Mesothelial cell of epicardium (in vitro differentiated cells): Measurements from ENCODE around the gene FAM184A. TPM values are rescaled to one million over a fixed set of nuclear protein-coding genes. Genes with fewer than 3 reads are reported as not detected.

ENCODE experiments used
- DNase-seq, 2 experiments: peaks; one replicate each; pipeline ENCODE4 v3.0.0; 2021; ENCODE audit warnings: low spot score in 2 of 2; ENCODE audit not compliant: unreplicated experiment in 2 of 2
- H3K27ac Mint-ChIP-seq: 2 replicates; pipeline ENCODE4 v1.8.0; 2021; ENCODE audit warnings: mixed read lengths
- H3K27me3 Mint-ChIP-seq: 2 replicates; pipeline ENCODE4 v1.8.0; 2021; ENCODE audit warnings: low read depth, mixed read lengths
- H3K36me3 Mint-ChIP-seq: 2 replicates; pipeline ENCODE4 v1.8.0; 2021; ENCODE audit warnings: mixed read lengths
- H3K4me1 Mint-ChIP-seq: 2 replicates; pipeline ENCODE4 v1.8.0; 2021; ENCODE audit warnings: mixed read lengths
- H3K4me3 Mint-ChIP-seq: 2 replicates; pipeline ENCODE4 v1.8.0; 2021; ENCODE audit warnings: mild to moderate bottlenecking, moderate library complexity, mixed read lengths
- H3K9me3 Mint-ChIP-seq: 2 replicates; pipeline ENCODE4 v1.8.0; 2021; ENCODE audit warnings: mixed read lengths
- CTCF ChIP-seq: fragments of 200-600 bp; sonication (generic); IDR thresholded peaks from one replicate; pipeline ENCODE4 v1.5.0; 2021; ENCODE audit warnings: antibody characterized with exemption; ENCODE audit not compliant: unreplicated experiment
- total RNA-seq: library from RNA; stranded (reverse); gene quantifications from 3 replicates; pipeline ENCODE4 v1.2.1, GENCODE V29; 2021

The FAM184A gene
- total RNA-seq, 1 donor from 2014 or later: 4.1 TPM

GRCh38 chr6:118923035-118923434, 155.4 kb downstream of the FAM184A start:
- Mint-ChIP-seq H3K27me3 (no peaks in the 10 kb centered on the region), H3K9me3 (no peaks in the 10 kb centered on the region), H3K4me3 (no peak overlapping the region), H3K36me3 (peaks cover 39% of the 10 kb centered on the region), H3K4me1 (no peaks in the 10 kb centered on the region), H3K27ac (no peak overlapping the region)
- no peak for DNase-seq
- no peak for TF ChIP-seq CTCF

GRCh38 chr6:118921084-118921483, 157.4 kb downstream of the FAM184A start:
- Mint-ChIP-seq H3K4me1 (no peaks in the 10 kb centered on the region), H3K36me3 (peaks cover 27% of the 10 kb centered on the region), H3K27ac (no peak overlapping the region), H3K4me3 (no peak overlapping the region), H3K9me3 (no peaks in the 10 kb centered on the region), H3K27me3 (no peaks in the 10 kb centered on the region)
- no peak for DNase-seq
- TF ChIP-seq CTCF: no peak

- Mint-ChIP-seq H3K4me3 (no peak overlapping the region), H3K4me1 (no peaks in the 10 kb centered on the region), H3K27me3 (no peaks in the 10 kb centered on the region), H3K9me3 (no peaks in the 10 kb centered on the region), H3K27ac (no peak overlapping the region), H3K36me3 (peaks cover 35% of the 10 kb centered on the region)
- TF ChIP-seq CTCF: no peak
- no peak for DNase-seq
Observed at GRCh38 chr6:118918329-118918725, 160.1 kb downstream of the FAM184A start.

- H3K27ac Mint-ChIP-seq: no peak overlapping the region
- H3K36me3 Mint-ChIP-seq: peaks cover 38% of the 10 kb centered on the region
- H3K9me3 Mint-ChIP-seq: no peaks in the 10 kb centered on the region
- no peaks in the 10 kb centered on the region for H3K27me3 Mint-ChIP-seq
- H3K4me1 Mint-ChIP-seq: no peaks in the 10 kb centered on the region
- TF ChIP-seq CTCF: no peak
- DNase-seq: no peak
- no peak overlapping the region for H3K4me3 Mint-ChIP-seq
Observed at GRCh38 chr6:118917546-118918328, 160.7 kb downstream of the FAM184A start.

GRCh38 chr6:118914598-118914997, 163.9 kb downstream of the FAM184A start:
- no peak for TF ChIP-seq CTCF
- no peak for DNase-seq
- no peak overlapping the region for H3K27ac Mint-ChIP-seq
- H3K4me1 Mint-ChIP-seq: no peaks in the 10 kb centered on the region
- H3K27me3 Mint-ChIP-seq: no peaks in the 10 kb centered on the region
- H3K9me3 Mint-ChIP-seq: no peaks in the 10 kb centered on the region
- H3K4me3 Mint-ChIP-seq: no peak overlapping the region
- peaks cover 38% of the 10 kb centered on the region for H3K36me3 Mint-ChIP-seq
